Brain pericyte (primary cell): ENCODE measurements around the gene PEX13.

ENCODE experiments used
- DNase-seq: peaks from one replicate; pipeline ENCODE4 v3.0.0-alpha.2; 2012; ENCODE audit warnings: low read depth, low spot score

PEX13 gene

DNA sequence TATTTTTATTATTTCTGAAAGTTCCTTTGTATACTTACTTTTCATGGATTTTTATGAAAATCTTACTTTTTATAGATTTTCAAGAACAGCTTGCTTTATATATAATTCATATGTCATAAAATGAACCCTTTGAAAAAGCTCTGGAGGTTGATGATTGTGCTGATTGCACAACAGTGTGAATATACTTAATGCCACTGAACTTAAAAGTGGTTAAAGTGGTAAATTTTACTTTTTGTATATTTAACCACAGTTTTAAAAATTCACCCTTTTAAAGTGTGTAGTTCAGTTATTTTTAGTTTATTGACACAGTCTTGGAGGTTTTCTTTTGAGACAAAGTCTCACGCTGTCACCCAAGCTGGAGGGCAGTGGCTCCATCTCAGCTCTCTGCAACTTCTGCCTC lies 56.6 kb downstream of the PEX13 start:
- DNase-seq: no peak

DNA sequence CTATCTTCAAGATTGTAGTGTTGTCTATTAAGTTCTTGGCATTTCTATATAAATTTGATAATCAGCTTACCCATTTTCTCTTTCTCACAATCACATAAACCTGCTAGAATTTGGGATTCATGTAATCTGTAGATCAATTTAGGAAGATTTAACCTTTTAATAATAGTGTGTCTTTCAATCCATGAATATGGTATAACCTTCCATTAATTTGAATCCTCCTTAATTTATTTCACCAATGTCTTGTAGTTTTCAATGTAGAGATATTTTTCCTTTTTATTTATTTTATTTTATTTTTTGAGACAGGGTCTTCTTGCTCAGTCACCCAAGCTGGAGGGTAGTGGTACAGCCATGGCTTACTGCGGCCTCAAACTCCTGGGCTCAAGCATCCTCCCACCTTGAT lies 68.4 kb downstream of the PEX13 start:
- no peak for DNase-seq

GRCh38 chr2:61089797-61090196 lies 72.3 kb downstream of the PEX13 start:
- DNase-seq: no peak

- DNase-seq: no peak
Observed at GRCh38 chr2:61090386-61090921, 72.9 kb downstream of the PEX13 start.

GRCh38 chr2:61091485-61091884 lies 74.0 kb downstream of the PEX13 start:
- DNase-seq: no peak

- DNase-seq: no peak
Observed at GRCh38 chr2:61096438-61096837, 78.9 kb downstream of the PEX13 start.

DNA sequence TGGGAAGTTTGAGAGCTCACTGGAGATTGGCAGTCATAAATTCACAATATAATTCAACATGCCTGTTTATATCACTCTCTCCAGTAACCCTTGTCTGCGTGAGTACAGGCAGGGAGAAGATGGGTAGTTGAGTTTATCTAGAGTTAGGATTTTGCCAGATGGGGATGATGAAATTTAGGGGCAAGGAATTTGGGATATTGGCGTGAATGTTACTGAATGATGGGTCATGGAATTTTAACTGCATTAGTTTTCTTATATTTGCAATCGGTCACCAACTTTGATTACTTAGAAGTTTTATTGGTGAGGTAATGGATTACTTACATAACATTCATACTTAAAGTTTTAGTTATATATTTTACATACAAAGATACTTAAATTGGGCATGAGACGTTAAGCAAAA lies 83.3 kb downstream of the PEX13 start:
- DNase-seq: no peak
